Adrenal gland (tissue), 12 donors: ENCODE results near the gene SPATA9. TPM values are rescaled to one million over a fixed set of nuclear protein-coding genes. Genes with fewer than 3 reads are reported as not detected.

Experiments
- DNase-seq, 7 donors: peaks; one replicate each; pipeline ENCODE4 v3.0.0-alpha.2; 2019 to 2020
- H3K27ac ChIP-seq, 5 donors: fragments of 200-600 bp; sonication (generic) in 4 of 5; 1 replicate in 3 of 5; 2 replicates in 2 of 5; pipeline versions ENCODE4 v1.5.1 to v1.8.0; 2016 to 2020; ENCODE audit warnings: mild to moderate bottlenecking in 1 of 5
- H3K27me3 ChIP-seq: fragments of 200-600 bp; 2 replicates; pipeline ENCODE4 v1.8.0; 2021
- H3K36me3 ChIP-seq, 2 donors: fragments of 200-600 bp; replicated peaks in 1 of 2; 1 replicate in 1 of 2; 2 replicates in 1 of 2; pipeline versions ENCODE4 v1.5.1 to v1.8.0; 2018 to 2022
- H3K4me1 ChIP-seq, 2 donors: fragments of 200-600 bp; replicated peaks in 1 of 2; 1 replicate in 1 of 2; 2 replicates in 1 of 2; pipeline versions ENCODE4 v1.5.1 to v1.8.0; 2018 to 2021
- H3K4me3 ChIP-seq, 4 donors: fragments of 200-600 bp; sonication (generic) in 3 of 4; one replicate each; pipeline ENCODE4 v1.5.1; 2016 to 2018
- H3K9me3 ChIP-seq, 3 donors: fragments of 200-600 bp; sonication (generic) in 1 of 3; replicated peaks in 1 of 3; 1 replicate in 2 of 3; 2 replicates in 1 of 3; pipeline versions ENCODE4 v1.5.1 to v1.8.0; 2016 to 2021
- CTCF ChIP-seq, 6 experiments: fragments of 450-650 bp in 4 of 6; fragments of 200-600 bp in 2 of 6; sonication (generic) in 1 of 6; IDR thresholded peaks; 1 replicate in 5 of 6; 2 replicates in 1 of 6; pipeline versions ENCODE4 v1.5.1 to v1.8.0; 2016 to 2021; ENCODE audit warnings: antibody characterized with exemption in 6 of 6, mild to moderate bottlenecking in 2 of 6, moderate library complexity in 1 of 6
- POLR2A ChIP-seq, 2 donors: fragments of 450-650 bp; IDR thresholded peaks; one replicate each; pipeline ENCODE4 v1.6.1; 2017; ENCODE audit warnings: antibody characterized with exemption in 2 of 2, mild to moderate bottlenecking in 2 of 2, moderate library complexity in 1 of 2
- WGBS, 4 donors: extraction: QIAGEN DNeasy Blood & Tissue Kit in 2 of 4; methylation state at CpG; one replicate each; pipeline versions ENCODE4 v1.1.5 to v1.1.7; 2013 to 2017; 5-methylcytosine and 5-hydroxymethylcytosine counted together
- intact Hi-C, 2 donors: fragments of 100-400 bp; cut with DNase I; formaldehyde crosslinking; loops; one replicate each; pipeline versions ENCODE4 v1.14.1 to v1.15.0; 2022 to 2023
- polyA plus RNA-seq, 3 donors: library from polyadenylated mRNA; stranded (reverse); fragments of 200-250 nt in 2 of 3; fragments of 350-450 nt in 1 of 3; fragmentation: Illumina TruSeq in 1 of 3; extraction: RNeasy Lipid Tissue Mini Kit (QIAGEN cat#74804) in 1 of 3; gene quantifications; one replicate each; pipeline ENCODE4 v1.2.3, GENCODE V29; 2013 to 2014
- total RNA-seq, 9 donors: library from RNA; depleted of rRNA in 4 of 9; stranded (reverse); fragments of >200 nt in 4 of 9; fragments of 120-200 nt in 1 of 9; fragmentation: NEBNext Ultra II Directional in 1 of 9; extraction: Animal tissue kit (Norgen Biotek cat#: 25700) in 1 of 9; gene quantifications; one replicate each; pipeline versions ENCODE4 v1.1.0 to v1.2.4, GENCODE V29; 2013 to 2023
- donor health status: healthy with polysubstance abuse.
- donor health status: Bipolar disorder and iron deficiency.
- donor health status: DM: yes; HTN: yes; CAD: no.
- donor health status: DM: no; HTN: no; CAD: no.
- donor health status: DM: no; HTN: no; CAD: no.
- donor health status: DM: yes; HTN: yes; CAD: no.

The SPATA9 gene
- total and polyA plus RNA-seq, 12 donors, result 0.26 to 2.7 (median 0.63) TPM; not detected in 5

- no peak overlapping the region for H3K4me3 ChIP-seq
These were observed 28.6 kb downstream of the SPATA9 start for GRCh38 chr5:95654196-95654595.

GRCh38 chr5:95652849-95653248 lies 29.9 kb downstream of the SPATA9 start:
- no peak for DNase-seq
- TF ChIP-seq POLR2A (IDR thresholded peaks at IDR 0.05), result no peak
- no peak for TF ChIP-seq CTCF (IDR thresholded peaks at IDR 0.05)

More at GRCh38 chr5:95654196-95654595, 28.6 kb downstream of the SPATA9 start:
- no peak for DNase-seq
- 89 to 96% (median 96%) methylated on average over 3 of the region's 3 CpGs for WGBS, 4 donors
- Histone ChIP-seq H3K36me3 (no peaks in the 10 kb centered on the region), H3K27ac (no peak overlapping the region), H3K27me3 (no peaks in the 10 kb centered on the region), H3K9me3 (no peaks in the 10 kb centered on the region), H3K4me1 (peaks cover 0 to 7% of the 10 kb centered on the region in 2 donors)
- intact Hi-C loops, result loop anchor here in 1 of 2 donors (10.0 kb wide), 1 partner anchor 101 kb away; no protein-coding TSS in a partner anchor
- TF ChIP-seq CTCF (IDR thresholded peaks at IDR 0.05) (no peak), POLR2A (IDR thresholded peaks at IDR 0.05) (no peak)

GRCh38 chr5:95649842-95650620 lies 32.8 kb downstream of the SPATA9 start:
- TF ChIP-seq POLR2A (IDR thresholded peaks at IDR 0.05) (no peak), CTCF (IDR thresholded peaks at IDR 0.05) (no peak)
- H3K36me3 ChIP-seq, result no peaks in the 10 kb centered on the region
- H3K27me3 ChIP-seq, result no peaks in the 10 kb centered on the region
- H3K9me3 ChIP-seq, result no peaks in the 10 kb centered on the region
- no peak for DNase-seq
- H3K4me1 ChIP-seq, result peaks cover 9 to 16% of the 10 kb centered on the region in 2 donors
- intact Hi-C loops, result loop anchor here in 1 of 2 donors (10.0 kb wide), 1 partner anchor 105 kb away; no protein-coding TSS in a partner anchor
- no peak overlapping the region for H3K27ac ChIP-seq
- no peak overlapping the region for H3K4me3 ChIP-seq

More at GRCh38 chr5:95652849-95653248, 29.9 kb downstream of the SPATA9 start:
- Histone ChIP-seq H3K4me1 (peaks cover 6 to 8% of the 10 kb centered on the region in 2 donors), H3K27ac (no peak overlapping the region), H3K9me3 (no peaks in the 10 kb centered on the region), H3K4me3 (no peak overlapping the region), H3K27me3 (no peaks in the 10 kb centered on the region), H3K36me3 (no peaks in the 10 kb centered on the region)
- 78 to 86% (median 86%) methylated on average over 1 of the region's 1 CpG for WGBS, 4 donors
- intact Hi-C loops, result loop anchor here in 1 of 2 donors (10.0 kb wide), 1 partner anchor 102 kb away; no protein-coding TSS in a partner anchor

- no peak overlapping the region for H3K27ac ChIP-seq
- H3K27me3 ChIP-seq, result no peaks in the 10 kb centered on the region
- TF ChIP-seq CTCF (IDR thresholded peaks at IDR 0.05) (no peak), POLR2A (IDR thresholded peaks at IDR 0.05) (no peak)
- intact Hi-C loops, result no loop called here
- DNase-seq, result no peak
- H3K4me3 ChIP-seq, result no peak overlapping the region
- H3K36me3 ChIP-seq, result no peaks in the 10 kb centered on the region
- no peaks in the 10 kb centered on the region for H3K9me3 ChIP-seq
- H3K4me1 ChIP-seq, result peaks cover 9 to 16% of the 10 kb centered on the region in 2 donors
These were observed 33.5 kb downstream of the SPATA9 start for GRCh38 chr5:95649274-95649673.
